ENCODE results near the gene ATP1B3. TPM values are rescaled to one million over a fixed set of nuclear protein-coding genes. Genes with fewer than 3 reads are reported as not detected.
"Not testable (repeated sequence)": the region's sequence is repeated elsewhere in the genome, so short reads cannot be mapped to it uniquely, and the experiment has no call there.

The ATP1B3 gene
- total RNA-seq, 2 donors from 2014 or later = 231 to 374 TPM

- Histone ChIP-seq H3K27me3 (no peaks in the 10 kb centered on the region), H3K9me3 (no peaks in the 10 kb centered on the region), H3K9ac (ENCODE audit: low read depth in 2 of 2, low read length in 2 of 2) (no peak overlapping the region), H3K27ac (no peak overlapping the region), H3K4me3 (no peak overlapping the region), H3K36me3 (no peaks in the 10 kb centered on the region), H3K4me1 (no peaks in the 10 kb centered on the region)
- TF ChIP-seq CTCF (IDR thresholded peaks at IDR 0.05) = no peak
- DNase-seq = no peak
- intact Hi-C loops (cut with DNase I) = loop anchor here (10.0 kb wide), 1 partner anchor 185 kb away; no protein-coding TSS in a partner anchor
These were observed 93.3 kb downstream of the ATP1B3 start for GRCh38 chr3:141969711-141970110.

GRCh38 chr3:141971571-141971970 is 95.1 kb downstream of the ATP1B3 start:
- H3K27ac ChIP-seq = no peak overlapping the region

GRCh38 chr3:141972399-141972798 is 96.0 kb downstream of the ATP1B3 start:
- no peaks in the 10 kb centered on the region for H3K27me3 ChIP-seq
- no peak overlapping the region for H3K9ac ChIP-seq (ENCODE audit: low read depth in 2 of 2, low read length in 2 of 2)
- no peak overlapping the region for H3K27ac ChIP-seq
- no peaks in the 10 kb centered on the region for H3K4me1 ChIP-seq
- intact Hi-C loops (cut with DNase I) = no loop called here
- no peak overlapping the region for H3K4me3 ChIP-seq
- no peaks in the 10 kb centered on the region for H3K9me3 ChIP-seq
- no peaks in the 10 kb centered on the region for H3K36me3 ChIP-seq
- no peak for DNase-seq
- TF ChIP-seq CTCF (IDR thresholded peaks at IDR 0.05) = no peak

More at GRCh38 chr3:141971571-141971970, 95.1 kb downstream of the ATP1B3 start:
- Histone ChIP-seq H3K9ac (ENCODE audit: low read depth in 2 of 2, low read length in 2 of 2) (no peak overlapping the region), H3K9me3 (no peaks in the 10 kb centered on the region), H3K4me1 (no peaks in the 10 kb centered on the region), H3K4me3 (no peak overlapping the region), H3K27me3 (no peaks in the 10 kb centered on the region), H3K36me3 (no peaks in the 10 kb centered on the region)
- intact Hi-C loops (cut with DNase I) = no loop called here
- no peak for DNase-seq
- no peak for TF ChIP-seq CTCF (IDR thresholded peaks at IDR 0.05)

GRCh38 chr3:141974777-141975176 is 98.3 kb downstream of the ATP1B3 start:
- DNase-seq; H3K4me1 ChIP-seq; H3K9ac ChIP-seq (ENCODE audit: low read depth in 2 of 2, low read length in 2 of 2); intact Hi-C loops (cut with DNase I); H3K27ac ChIP-seq; H3K27me3 ChIP-seq; H3K36me3 ChIP-seq; H3K9me3 ChIP-seq; H3K4me3 ChIP-seq: not testable (repeated sequence)

Other genes with a start within 250 kb of the ATP1B3 start
- gene RNF7, start 138.3 kb upstream of the ATP1B3 start, total RNA-seq = 100 to 1,000 TPM in 1 of 2 donors, 10 to 100 TPM in 1; 89.0 to 148 TPM
- gene GRK7, start 113.2 kb upstream of the ATP1B3 start, total RNA-seq = not detected

Data from colonic mucosa (tissue), 4 donors.